ENCODE data around the gene C17orf67.

GRCh38 chr17:56798916-56799315 is 34.8 kb downstream of the C17orf67 start:
- no peak for TF ChIP-seq GATA2 (IDR thresholded peaks at IDR 0.05; ENCODE audit: low read depth, low read length)
- no peak for TF ChIP-seq GATA3 (IDR thresholded peaks at IDR 0.05; ENCODE audit: low read depth, low read length)
